NB4 (cell line): Measurements from ENCODE around the gene OSBP.
"Not testable (repeated sequence)": the region's sequence is repeated elsewhere in the genome, so short reads cannot be mapped to it uniquely, and the experiment has no call there.

ENCODE experiments used
- CTCF ChIP-seq: IDR thresholded peaks from one replicate; pipeline ENCODE4 v1.5.1; 2012; ENCODE audit warnings: low read depth, low read length
- POLR2A ChIP-seq: IDR thresholded peaks from 2 replicates; pipeline ENCODE4 v1.6.1; 2011; ENCODE audit warnings: mild to moderate bottlenecking; ENCODE audit not compliant: insufficient read length; ENCODE audit errors: extremely low read depth

GRCh38 chr11:59626969-59627368 is 11.4 kb upstream of the OSBP start:
- not testable (repeated sequence) for TF ChIP-seq POLR2A, CTCF
